Common myeloid progenitor, CD34-positive (primary cell): ENCODE results near the gene SERPINF2.

Experiments used
- CTCF ChIA-PET: fragments of 350-600 bp; sonication (Branson Sonifier 250); formaldehyde crosslinking; loops from one replicate; lab custom pipeline; 2021; ENCODE audit warnings: antibody characterized with exemption; lab: Charles Lee
- POLR2A ChIA-PET: fragments of 350-600 bp; sonication (Branson Sonifier 250); formaldehyde crosslinking; loops from one replicate; lab custom pipeline; 2021; ENCODE audit warnings: antibody characterized with exemption; lab: Charles Lee
- DNase-seq, 3 donors: peaks; one replicate each; pipeline versions ENCODE4 v3.0.0 to v3.0.0-alpha.2; 2013
- H3K27ac ChIP-seq, 2 experiments: 1 replicate in 1 of 2; 2 replicates in 1 of 2; pipeline ENCODE4 v1.7.0; 2013; ENCODE audit warnings: inconsistent platforms in 2 of 2, low read length in 2 of 2, mild to moderate bottlenecking in 2 of 2, low read depth in 1 of 2, moderate library complexity in 1 of 2; ENCODE audit not compliant: severe bottlenecking in 2 of 2, insufficient read depth in 1 of 2, poor library complexity in 1 of 2
- H3K27me3 ChIP-seq, 5 experiments: replicated peaks in 2 of 5; 1 replicate in 3 of 5; 2 replicates in 2 of 5; pipeline versions ENCODE4 v1.6.1 to v1.7.0; 2013; ENCODE audit warnings: low read length in 4 of 5, mild to moderate bottlenecking in 2 of 5, moderate library complexity in 2 of 5, inconsistent platforms in 1 of 5; ENCODE audit not compliant: insufficient read depth in 5 of 5, control insufficient read depth in 4 of 5
- H3K36me3 ChIP-seq, 4 experiments: 1 replicate in 2 of 4; 2 replicates in 2 of 4; pipeline versions ENCODE4 v1.6.1 to v1.7.0; 2013; ENCODE audit warnings: low read length in 3 of 4, control low read depth in 1 of 4, mild to moderate bottlenecking in 1 of 4; ENCODE audit not compliant: control insufficient read depth in 4 of 4, insufficient read depth in 4 of 4
- H3K4me1 ChIP-seq, 4 experiments: 1 replicate in 3 of 4; 2 replicates in 1 of 4; pipeline versions ENCODE4 v1.6.1 to v1.7.1; 2013; ENCODE audit warnings: low read length in 3 of 4, mild to moderate bottlenecking in 3 of 4, control low read depth in 1 of 4, inconsistent platforms in 1 of 4, moderate library complexity in 1 of 4; ENCODE audit not compliant: control insufficient read depth in 4 of 4, insufficient read depth in 4 of 4; ENCODE audit errors: control extremely low read depth in 1 of 4
- H3K4me3 ChIP-seq, 7 experiments: 1 replicate in 4 of 7; 2 replicates in 3 of 7; pipeline versions ENCODE4 v1.5.1 to v1.7.0; 2013; ENCODE audit warnings: mild to moderate bottlenecking in 7 of 7, low read length in 6 of 7, moderate library complexity in 6 of 7, inconsistent platforms in 2 of 7, low read depth in 2 of 7, control low read depth in 1 of 7; ENCODE audit not compliant: insufficient read depth in 4 of 7, control insufficient read depth in 1 of 7; ENCODE audit errors: extremely low read depth in 1 of 7
- H3K9me3 ChIP-seq, 5 experiments: 1 replicate in 4 of 5; 2 replicates in 1 of 5; pipeline versions ENCODE4 v1.6.1 to v1.7.1; 2013; ENCODE audit warnings: low read length in 4 of 5, mild to moderate bottlenecking in 2 of 5, inconsistent platforms in 1 of 5, low read depth in 1 of 5, moderate library complexity in 1 of 5; ENCODE audit not compliant: control insufficient read depth in 4 of 5, insufficient read depth in 2 of 5; ENCODE audit errors: control extremely low read depth in 1 of 5
- WGBS: methylation state at CpG from one replicate; pipeline ENCODE4 v1.1.5; 2013; ENCODE audit not compliant: insufficient coverage; 5-methylcytosine and 5-hydroxymethylcytosine counted together

Gene SERPINF2

GRCh38 chr17:1727876-1728630 lies 14.6 kb upstream of the SERPINF2 start:
- H3K27me3 ChIP-seq, result no peaks in the 10 kb centered on the region
- H3K4me1 ChIP-seq, result peaks cover 0 to 30% (median 23%) of the 10 kb centered on the region in 4 experiments
- DNase-seq, result no peak
- 96% methylated on average over 23 of the region's 28 CpGs for WGBS
- CTCF ChIA-PET, result interaction anchor here (1.3 to 2.6 kb wide), 4 partner anchors 9 to 56 kb away, joined by 3 to 10 read pairs (median 8); partner anchors contain the start of gene SERPINF2
- POLR2A ChIA-PET, result no interaction called here
- no peak overlapping the region for H3K4me3 ChIP-seq
- H3K9me3 ChIP-seq, result no peaks in the 10 kb centered on the region
- H3K36me3 ChIP-seq, result peaks cover under 1 to 48% (median 33%) of the 10 kb centered on the region in 4 experiments
- H3K27ac ChIP-seq, result no peak overlapping the region

DNA sequence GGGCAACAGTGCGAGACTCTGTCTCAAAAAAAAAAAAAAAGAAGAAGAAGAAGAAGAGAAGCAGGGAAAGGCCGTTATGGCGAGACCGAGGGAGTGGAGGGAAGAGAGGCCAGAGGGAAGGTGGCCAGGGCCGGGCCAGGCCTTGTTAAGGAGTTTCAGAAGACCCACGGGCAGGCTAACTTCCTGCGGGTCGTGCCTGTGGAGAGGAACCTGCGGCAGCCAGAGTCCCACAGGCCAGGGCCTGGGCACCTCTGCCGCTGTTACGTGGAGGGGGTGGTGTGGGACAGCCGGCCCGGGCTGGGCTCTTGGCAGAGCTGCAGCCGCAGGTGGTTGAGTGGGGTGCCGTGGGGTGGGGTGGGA lies 12.7 kb upstream of the SERPINF2 start:
- POLR2A ChIA-PET, result no interaction called here
- DNase-seq, result no peak

GRCh38 chr17:1730326-1731193 lies 12.1 kb upstream of the SERPINF2 start:
- peaks cover 5 to 67% (median 47%) of the 10 kb centered on the region in 4 experiments for H3K36me3 ChIP-seq
- H3K27me3 ChIP-seq, result no peaks in the 10 kb centered on the region
- H3K9me3 ChIP-seq, result no peaks in the 10 kb centered on the region
- peak overlapping the region in 1 of 2 experiments; percentile 34 for H3K27ac ChIP-seq
- peak; percentile 36 to 74 (median 55) for DNase-seq
- peaks cover 0 to 9% (median 1%) of the 10 kb centered on the region in 4 experiments for H3K4me1 ChIP-seq
- POLR2A ChIA-PET, result no interaction called here
- no peak overlapping the region for H3K4me3 ChIP-seq
- CTCF ChIA-PET, result interaction anchor here (1.0 to 1.4 kb wide), 4 partner anchors 9 to 81 kb away, joined by 3 to 6 read pairs (median 4); partner anchors contain the start of gene RILP
- 97% methylated on average over 27 of the region's 40 CpGs for WGBS

More for the DNA sequence above, 12.7 kb upstream of the SERPINF2 start:
- 85% methylated on average over 7 of the region's 15 CpGs for WGBS
- CTCF ChIA-PET, result interaction anchor here (0.7 to 1.3 kb wide), 3 partner anchors 43 to 81 kb away, joined by 3 to 6 read pairs (median 3); partner anchors contain the start of gene RILP
- Histone ChIP-seq H3K27me3 (no peaks in the 10 kb centered on the region), H3K4me3 (no peak overlapping the region), H3K27ac (no peak overlapping the region), H3K36me3 (peaks cover 5 to 64% (median 44%) of the 10 kb centered on the region in 4 experiments), H3K9me3 (no peaks in the 10 kb centered on the region), H3K4me1 (peaks cover 0 to 15% (median 8%) of the 10 kb centered on the region in 4 experiments)

- POLR2A ChIA-PET, result no interaction called here
- Histone ChIP-seq H3K4me3 (no peak overlapping the region), H3K27me3 (no peaks in the 10 kb centered on the region), H3K4me1 (peaks cover 0 to 4% (median 0%) of the 10 kb centered on the region in 4 experiments), H3K27ac (peak overlapping the region in 1 of 2 experiments; percentile 34), H3K36me3 (peaks cover 5 to 66% (median 49%) of the 10 kb centered on the region in 4 experiments), H3K9me3 (no peaks in the 10 kb centered on the region)
- WGBS, result 96% methylated on average over 4 of the region's 10 CpGs
- no peak for DNase-seq
- CTCF ChIA-PET, result interaction anchor here (1.0 to 1.4 kb wide), 3 partner anchors 10 to 52 kb away, joined by 3 to 6 read pairs (median 5); no protein-coding TSS in a partner anchor
These were observed 11.5 kb upstream of the SERPINF2 start for GRCh38 chr17:1731194-1731506.

DNA sequence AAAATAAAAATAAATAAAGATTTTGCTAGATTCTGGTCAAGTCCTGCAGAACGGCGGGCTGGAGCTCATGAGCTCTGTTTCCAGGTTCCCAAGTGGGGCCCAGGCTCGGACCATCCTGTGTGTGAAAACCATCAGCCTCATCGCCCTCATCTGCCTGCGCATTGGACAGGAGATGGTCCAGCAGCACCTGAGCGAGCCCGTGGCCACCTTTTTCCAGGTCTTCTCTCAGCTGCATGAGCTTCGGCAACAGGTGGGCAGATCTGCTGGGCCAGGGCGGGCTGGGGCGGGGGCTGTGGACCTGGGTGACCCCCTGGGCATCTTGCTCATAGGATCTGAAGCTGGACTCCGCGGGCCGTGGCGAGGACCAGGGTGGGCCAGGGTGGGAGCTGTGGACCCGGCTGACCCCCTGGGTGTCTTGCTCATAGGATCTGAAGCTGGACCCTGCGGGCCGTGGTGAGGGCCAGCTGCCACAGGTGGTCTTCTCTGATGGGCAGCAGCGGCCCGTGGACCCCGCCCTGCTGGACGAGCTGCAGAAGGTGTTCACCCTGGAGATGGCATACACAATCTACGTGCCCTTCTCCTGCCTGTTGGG lies 10.3 kb upstream of the SERPINF2 start:
- no peak overlapping the region for H3K27ac ChIP-seq
- CTCF ChIA-PET, result interaction anchor here (1.0 to 1.4 kb wide), 2 partner anchors 11 to 50 kb away, joined by 3 to 5 read pairs; no protein-coding TSS in a partner anchor
- H3K4me1 ChIP-seq, result peaks cover 0 to 8% (median 0%) of the 10 kb centered on the region in 4 experiments
- no peaks in the 10 kb centered on the region for H3K9me3 ChIP-seq
- H3K4me3 ChIP-seq, result no peak overlapping the region
- peaks cover 5 to 65% (median 49%) of the 10 kb centered on the region in 4 experiments for H3K36me3 ChIP-seq
- WGBS, result 100% methylated on average over 19 of the region's 22 CpGs
- POLR2A ChIA-PET, result no interaction called here
- no peak for DNase-seq
- H3K27me3 ChIP-seq, result no peaks in the 10 kb centered on the region

DNA sequence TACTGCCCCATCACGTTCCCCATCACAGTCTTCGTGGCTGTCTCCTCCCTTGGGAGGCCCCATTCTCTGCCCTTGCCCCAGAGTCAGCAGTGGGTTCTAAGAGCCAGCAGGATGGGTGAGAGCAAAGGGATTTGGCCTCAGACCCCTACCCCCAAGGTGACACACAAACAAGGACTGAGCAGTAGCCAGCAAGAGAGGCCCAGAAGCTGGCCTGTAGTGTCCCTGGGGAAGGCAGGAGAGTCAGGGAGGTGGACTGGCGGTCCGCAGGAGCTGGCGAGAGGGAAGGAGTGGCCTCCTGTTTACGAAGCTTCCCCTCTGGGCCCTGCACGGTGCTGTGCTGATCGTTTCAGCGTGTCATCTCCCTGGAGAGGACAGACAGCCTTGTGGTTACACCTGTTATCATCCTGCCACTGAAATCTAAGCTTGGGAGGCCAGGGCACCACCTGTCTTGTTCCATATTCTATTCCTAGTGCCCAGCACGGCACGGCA lies 9.8 kb upstream of the SERPINF2 start:
- H3K4me1 ChIP-seq, result peaks cover 0 to 8% (median 0%) of the 10 kb centered on the region in 4 experiments
- 85% methylated on average over 10 of the region's 11 CpGs for WGBS
- no peak overlapping the region for H3K27ac ChIP-seq
- ChIA-PET POLR2A (no interaction called here), CTCF (no interaction called here)
- no peaks in the 10 kb centered on the region for H3K27me3 ChIP-seq
- DNase-seq, result no peak
- no peaks in the 10 kb centered on the region for H3K9me3 ChIP-seq
- no peak overlapping the region for H3K4me3 ChIP-seq
- peaks cover 5 to 65% (median 50%) of the 10 kb centered on the region in 4 experiments for H3K36me3 ChIP-seq
